Measurements from ENCODE around the gene PACRG.

The PACRG gene

DNA sequence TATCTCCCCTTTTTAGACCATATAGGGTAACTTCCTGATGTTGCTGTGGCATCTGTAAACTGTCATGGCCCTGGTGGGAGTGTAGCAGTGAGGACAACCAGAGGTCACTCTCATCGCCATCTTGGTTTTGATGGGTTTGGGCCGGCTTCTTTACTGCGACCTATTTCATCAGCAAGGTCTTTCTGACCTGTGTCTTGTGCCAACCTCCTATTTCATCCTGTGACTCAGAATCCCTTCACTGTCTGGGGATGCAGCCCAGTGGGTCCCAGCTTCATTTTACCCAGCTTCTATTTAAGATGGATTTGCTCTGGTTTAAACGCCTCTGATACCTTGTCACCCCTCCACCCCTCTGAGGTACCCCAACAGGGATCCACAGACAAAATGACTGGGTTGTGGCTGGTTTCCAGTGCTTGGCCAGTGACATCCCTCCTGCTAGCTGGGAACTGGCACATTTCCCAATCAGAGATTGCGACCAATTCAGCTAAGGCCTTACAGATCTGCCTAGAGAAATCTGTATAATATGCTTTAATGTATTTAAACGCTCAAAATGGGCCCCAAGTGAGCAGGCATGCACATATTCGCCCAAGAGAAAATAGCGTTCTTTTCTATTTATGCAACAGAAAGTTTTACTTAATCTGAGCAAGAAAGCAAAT lies 371.2 kb downstream of the PACRG start:
- DNase-seq, result no peak

DNA sequence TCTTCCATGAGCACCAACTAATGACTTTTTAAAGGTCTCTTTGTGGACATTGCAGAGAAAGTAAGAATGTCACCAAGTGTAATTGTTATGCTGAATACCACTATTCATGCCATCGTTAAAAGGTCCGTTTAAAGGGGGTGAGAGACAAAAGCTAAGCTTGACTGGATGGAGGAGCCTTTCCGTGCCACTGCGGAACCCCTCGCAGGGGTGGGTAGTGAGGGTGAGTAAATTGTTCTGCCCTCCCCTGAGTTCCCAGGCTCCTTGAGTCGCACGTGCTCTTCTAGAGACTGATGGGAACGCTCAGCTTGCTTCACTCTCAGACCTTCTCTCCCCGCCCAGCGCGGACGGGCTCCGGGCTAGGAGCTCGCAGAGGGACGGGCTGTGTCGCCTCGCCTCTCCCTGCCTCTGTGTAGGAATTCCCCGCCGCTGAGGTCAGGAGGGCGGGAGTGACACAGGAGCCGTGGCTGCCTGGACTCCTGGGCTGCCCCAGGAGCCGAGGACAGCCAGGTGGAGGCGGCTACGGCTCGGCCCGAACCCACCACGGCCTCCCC lies 371.9 kb downstream of the PACRG start:
- no peak for DNase-seq

GRCh38 chr6:163100259-163100658 lies 372.5 kb downstream of the PACRG start:
- no peak for DNase-seq

DNA sequence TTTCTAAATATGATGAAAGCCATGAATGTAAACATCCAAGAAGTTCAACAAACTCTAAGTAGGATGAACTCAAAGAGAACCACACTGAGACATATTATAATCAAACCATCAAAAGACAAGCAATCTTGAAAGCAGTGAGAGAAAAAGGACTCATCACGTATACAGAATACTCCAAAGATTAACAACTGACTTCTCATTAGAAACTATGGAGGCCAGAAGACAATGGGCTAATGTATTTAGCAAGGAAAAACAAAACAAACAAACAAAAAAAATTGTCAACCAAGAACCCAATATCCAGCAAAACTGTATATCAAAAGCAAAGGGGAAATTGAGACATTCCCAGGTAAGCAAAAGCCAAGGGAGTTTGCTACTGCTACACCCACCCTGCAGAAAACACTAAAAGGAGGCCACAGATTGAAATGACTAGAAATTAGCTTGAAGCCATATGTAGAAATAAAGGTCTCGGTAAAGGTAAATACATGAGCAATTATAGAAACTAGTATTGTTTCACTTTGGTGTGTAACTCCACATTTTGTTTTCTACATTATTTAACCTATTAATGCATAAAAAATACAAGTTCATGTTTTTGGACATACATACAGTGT lies 385.7 kb downstream of the PACRG start:
- DNase-seq, result no peak

DNA sequence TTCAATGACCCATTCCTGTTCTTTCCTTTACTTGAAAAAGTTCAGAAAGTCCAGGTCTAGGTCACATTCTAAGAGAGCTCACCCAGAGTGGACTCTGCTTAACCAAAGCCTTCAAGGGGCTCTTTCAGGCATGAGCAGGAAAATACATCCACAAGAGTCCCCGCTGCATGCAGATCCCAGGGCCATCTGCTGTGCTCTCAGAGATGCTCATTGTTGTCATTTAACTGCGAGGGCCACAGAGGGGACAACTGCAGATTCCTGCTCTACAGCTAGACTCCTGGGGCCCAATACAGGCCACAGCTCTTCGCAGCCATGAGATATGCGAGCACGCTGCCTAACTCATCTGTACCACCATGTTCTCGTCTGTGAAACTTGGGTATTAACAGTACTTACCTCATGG lies 391.2 kb downstream of the PACRG start:
- no peak for DNase-seq

- no peak for DNase-seq
Observed at GRCh38 chr6:163120223-163120622, 392.4 kb downstream of the PACRG start.

GRCh38 chr6:163121270-163121669 lies 393.5 kb downstream of the PACRG start:
- DNase-seq, result no peak

GRCh38 chr6:163122365-163122764 lies 394.6 kb downstream of the PACRG start:
- no peak for DNase-seq

- DNase-seq, result no peak
Observed at GRCh38 chr6:163123098-163123497, 395.3 kb downstream of the PACRG start.

DNA sequence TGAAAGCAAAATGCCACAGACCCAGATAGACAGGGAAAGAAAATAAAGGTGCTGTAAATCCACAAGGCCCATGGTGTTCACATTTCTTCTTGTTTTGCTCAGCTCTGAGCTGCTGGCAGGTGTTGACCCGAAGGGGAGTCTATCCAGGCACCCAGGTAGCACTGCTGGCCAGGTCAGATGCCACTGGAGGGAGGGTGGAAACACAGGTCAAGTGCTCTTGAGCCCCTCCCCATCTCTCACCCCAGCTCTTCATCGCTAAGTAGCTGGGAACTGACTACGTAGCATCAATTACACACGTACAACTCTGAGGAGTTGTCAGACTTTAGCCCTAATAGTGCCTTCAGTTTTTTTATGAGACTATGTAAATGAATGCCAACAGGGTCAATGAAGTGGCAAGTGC lies 399.0 kb downstream of the PACRG start:
- DNase-seq, result no peak

- no peak for DNase-seq
Observed at GRCh38 chr6:163127587-163127986, 399.8 kb downstream of the PACRG start.

GRCh38 chr6:163128324-163128723 lies 400.6 kb downstream of the PACRG start:
- no peak for DNase-seq

DNA sequence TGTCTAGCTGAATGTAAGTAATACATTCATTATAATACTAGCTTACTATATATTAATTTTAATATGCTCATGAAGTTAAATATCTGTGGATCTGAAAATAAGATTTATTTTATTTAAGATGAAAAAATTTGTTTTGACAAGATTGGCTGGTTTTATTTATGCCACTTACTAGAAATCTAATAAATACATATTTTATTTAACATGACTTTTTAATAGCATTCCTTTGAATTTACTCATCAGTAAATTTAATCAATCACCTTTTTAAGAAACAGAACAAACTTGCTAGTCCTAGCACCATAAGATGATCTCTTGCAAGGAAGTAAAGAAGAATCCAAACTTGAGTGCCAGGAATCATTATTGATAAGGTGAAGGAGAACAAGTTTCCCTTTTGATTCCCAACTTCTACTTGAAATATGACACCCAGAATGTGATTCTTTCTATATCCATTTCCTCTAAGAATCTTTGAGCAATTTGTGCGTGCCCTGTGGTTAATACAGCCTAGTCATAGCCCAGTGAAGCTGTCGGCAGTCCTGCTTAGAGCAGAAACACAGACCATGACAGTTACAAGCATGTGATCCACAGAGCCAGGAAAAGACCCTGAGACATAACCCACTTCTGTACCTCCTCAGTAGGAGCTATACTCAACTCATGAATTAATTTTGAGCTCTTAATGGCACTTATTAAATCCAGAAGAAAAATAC lies 404.4 kb downstream of the PACRG start:
- DNase-seq, result no peak

DNA sequence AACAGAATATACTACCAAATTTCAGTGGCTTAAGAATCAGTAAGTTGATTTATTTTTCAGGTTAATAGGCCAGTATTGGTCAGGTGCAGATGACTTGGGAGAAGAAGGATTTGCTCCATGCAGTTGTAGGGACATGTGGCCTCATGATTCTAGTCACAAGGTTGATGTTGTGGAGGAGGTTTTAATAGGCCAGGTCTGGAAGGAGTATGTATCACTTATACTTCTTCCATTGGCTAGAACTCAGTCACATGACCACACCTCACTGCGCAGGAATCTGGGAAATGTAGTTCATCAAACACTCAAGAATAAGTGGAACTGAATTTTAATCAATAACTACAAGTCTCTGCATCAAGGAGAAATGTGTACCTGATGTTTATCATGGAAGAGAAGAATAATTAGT lies 405.2 kb downstream of the PACRG start:
- DNase-seq, result no peak

DNA sequence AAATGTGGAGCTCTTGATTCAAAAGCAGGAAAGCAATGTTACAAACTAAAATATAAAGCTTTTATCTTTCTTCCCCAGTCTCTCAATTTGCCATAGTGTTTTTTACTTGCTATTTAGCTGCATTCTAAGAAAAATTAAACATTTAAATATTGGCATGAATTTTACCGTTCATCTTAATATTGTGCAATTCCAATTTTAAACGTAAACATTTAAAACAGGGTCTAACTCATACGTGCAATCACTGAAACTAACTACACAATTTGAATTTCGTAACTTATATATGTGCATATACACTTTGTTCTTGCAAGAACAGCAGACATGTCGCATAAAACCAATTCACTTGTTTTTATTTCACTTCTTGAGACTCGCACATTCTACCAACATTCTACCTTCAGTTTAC lies 405.9 kb downstream of the PACRG start:
- no peak for DNase-seq

DNA sequence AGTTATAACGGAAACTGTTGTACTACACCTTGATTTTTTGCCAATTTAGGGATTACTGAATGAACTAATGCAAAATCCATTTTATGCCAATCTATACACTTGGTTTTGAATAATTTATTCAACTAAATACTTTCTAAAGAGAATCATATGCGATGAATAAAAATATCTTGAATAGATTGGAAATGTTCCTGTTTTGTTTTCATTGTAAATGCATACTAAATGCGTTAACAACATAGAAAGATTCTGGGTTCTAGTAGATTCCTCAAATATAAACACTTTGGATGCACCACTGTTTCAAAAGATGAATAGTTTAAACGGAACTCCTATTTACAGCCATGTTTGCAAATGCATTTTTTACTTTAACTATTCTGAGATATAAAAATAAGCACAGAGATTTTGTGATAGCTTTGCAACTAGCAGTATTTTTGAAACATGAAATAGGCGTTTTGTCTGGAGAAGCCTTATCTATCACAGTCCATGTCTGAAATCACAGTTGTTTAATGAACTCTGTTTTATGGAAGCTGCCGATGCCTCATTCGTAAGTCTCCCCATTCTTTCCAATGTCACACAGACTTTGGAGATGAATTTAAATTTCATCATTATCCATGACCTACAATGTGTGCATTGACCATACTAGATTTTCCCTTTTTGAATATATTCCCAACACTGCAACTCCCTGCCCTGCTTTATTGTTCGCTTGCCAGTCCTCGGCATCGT lies 409.1 kb downstream of the PACRG start:
- DNase-seq, result no peak

GRCh38 chr6:163137398-163137881 lies 409.7 kb downstream of the PACRG start:
- no peak for DNase-seq

GRCh38 chr6:163146036-163146435 lies 418.3 kb downstream of the PACRG start:
- no peak for DNase-seq

DNA sequence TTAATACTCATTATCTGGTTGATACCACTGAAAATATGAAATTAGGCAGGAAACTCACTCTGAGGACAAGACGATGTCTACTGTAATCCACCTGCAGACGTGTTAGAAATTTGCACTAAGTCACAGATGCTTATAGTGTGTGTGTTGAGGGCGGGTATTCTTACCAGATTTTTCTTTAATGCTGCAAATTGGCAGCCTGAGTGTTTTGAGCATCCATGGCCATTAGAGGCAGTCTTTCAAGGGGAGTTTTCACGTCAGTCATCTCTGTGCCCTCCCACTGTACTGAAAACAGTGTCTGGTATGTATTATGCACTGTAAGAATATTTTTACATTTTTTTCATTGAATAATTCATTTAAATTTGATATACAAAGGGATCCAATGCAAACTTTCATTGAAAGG lies 420.2 kb downstream of the PACRG start:
- no peak for DNase-seq

DNA sequence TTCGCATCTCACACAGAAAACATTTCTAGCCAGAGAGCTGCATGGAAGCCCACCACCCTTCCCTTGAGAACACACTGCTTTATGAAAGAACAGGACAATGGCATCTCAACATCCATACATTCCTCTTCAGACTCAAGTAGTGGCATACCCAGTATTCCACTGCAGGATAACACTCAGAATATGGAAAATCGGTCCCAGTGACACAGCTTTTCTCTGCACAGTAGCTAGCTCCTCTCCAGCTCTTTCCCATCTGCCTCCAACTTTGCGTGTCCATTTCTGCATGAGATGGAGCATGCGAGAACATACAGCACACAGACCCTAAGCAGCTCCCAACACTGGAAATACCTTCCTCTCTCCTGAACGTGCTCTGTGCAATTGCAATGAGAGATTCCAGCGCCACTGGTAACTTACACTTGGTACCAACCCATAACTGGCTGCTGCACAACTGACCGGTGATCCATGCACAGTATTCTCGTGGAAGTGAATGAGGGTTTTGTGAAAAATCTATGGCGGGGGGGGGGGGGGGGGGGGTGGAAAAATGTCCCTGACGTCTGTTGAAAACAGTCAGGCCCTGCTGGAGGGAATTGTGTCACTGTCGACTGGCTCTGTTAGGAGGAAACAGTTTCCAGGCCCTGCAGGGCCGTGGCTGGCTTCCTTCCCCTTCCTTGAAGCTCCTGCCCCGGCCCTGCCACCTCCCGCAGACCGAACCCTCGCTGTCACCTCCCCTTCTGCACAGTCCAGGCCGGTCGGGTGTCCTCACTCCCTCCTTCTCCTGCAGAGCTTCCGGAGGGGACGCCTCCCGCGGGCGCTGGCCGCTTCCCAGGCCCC lies 420.9 kb downstream of the PACRG start:
- no peak for DNase-seq

DNA sequence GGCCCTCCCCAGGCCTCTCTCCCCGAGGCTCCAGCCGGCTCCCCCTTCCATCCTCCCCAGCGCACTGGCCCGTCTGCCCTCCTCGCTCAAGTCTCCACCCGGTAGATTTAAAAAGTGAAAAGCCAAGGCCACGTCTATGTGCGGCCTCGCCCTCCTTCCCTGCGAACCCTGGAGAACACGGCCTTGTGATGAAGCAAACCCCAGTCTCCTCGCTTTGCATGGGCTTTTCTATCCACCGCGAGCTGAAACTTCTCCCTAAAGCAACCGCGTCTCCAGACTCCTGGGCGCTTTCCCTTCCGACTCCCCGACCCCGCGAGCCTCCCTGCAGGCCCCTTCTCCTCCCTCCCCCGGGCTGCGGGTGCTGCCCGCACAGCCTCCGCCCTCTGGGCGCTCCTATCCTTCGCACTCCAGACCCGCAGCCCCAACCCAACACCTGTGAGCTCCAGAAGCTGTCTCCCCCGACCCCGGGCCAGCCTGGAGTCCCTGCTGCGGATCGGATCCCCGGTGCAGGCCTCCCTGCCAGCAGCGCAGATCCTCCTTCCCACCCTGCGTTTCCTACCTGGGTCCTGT lies 421.6 kb downstream of the PACRG start:
- DNase-seq, result no peak

DNA sequence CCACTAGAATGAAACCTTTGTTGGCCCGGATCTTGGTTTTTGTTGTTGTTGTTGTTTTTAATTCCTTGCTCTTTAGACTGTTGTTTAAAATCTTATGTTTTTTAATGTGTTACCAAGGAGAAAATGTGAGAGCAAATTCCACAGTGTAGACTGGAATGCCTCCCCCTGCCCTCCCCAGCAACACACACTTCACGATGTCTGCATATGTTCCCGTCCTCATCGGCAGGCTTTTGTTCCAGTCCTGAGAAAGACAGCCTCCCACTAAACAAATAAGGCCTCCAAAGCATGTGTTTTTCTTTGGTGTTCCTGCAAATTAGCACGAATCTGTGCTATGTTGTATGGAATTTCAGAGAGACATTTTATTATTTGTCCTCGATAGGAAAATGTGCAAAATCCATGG lies 423.4 kb downstream of the PACRG start:
- DNase-seq, result no peak
